ENCODE measurements around the gene AHCYL1. TPM values are rescaled to one million over a fixed set of nuclear protein-coding genes. Genes with fewer than 3 reads are reported as not detected.

Gene AHCYL1
- total and polyA plus RNA-seq, 8 donors, result 31.0 to 76.3 (median 62.7) TPM

DNA sequence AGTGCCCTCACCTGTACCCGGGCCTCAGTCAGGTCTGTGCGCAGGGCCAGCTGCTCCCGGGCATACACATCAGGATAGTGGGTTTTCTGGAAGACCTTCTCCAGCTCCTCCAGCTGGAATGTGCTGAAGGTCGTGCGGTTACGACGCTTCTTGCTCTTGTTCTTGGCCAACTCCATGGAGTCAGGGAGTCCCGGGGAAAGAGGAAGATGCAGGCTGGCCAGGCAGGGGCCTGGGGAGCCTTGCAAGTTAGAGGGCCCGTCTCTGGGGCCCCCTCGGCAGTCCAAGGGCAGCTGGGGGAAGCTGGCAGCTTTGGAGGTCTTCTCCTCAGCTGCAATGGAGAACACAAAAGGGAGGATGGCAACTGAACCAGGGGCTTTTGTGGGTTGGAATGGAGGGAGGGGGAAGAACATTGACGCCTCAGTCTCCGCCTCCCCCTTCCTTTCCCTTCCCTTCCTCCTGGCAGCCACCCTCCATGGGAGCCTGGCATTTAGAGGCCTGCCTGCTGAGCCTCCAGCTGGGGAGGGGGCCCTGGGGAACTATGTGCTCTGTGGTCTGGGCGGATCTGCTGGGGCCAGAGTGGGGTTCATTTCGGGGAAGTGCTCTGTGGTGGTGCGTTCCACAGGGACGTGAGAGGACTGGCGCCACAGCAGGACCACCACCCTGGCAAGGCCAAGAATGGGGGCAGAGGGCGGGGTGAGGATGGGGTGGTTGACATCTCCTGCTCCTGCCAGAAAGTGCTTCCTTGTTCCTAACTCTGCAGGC, 80.2 kb downstream of the AHCYL1 start:
- peaks cover 22 to 25% (median 23%) of the 10 kb centered on the region in 4 donors for H3K4me1 ChIP-seq
- H3K27me3 ChIP-seq, result peaks cover 16 to 42% (median 31%) of the 10 kb centered on the region in 3 donors
- DNase-seq, result no peak
- H3K36me3 ChIP-seq, result peaks cover 0 to 18% (median 12%) of the 10 kb centered on the region in 4 donors
- intact Hi-C loops (cut with DNase I; ENCODE audit: low total_unique reads), result no loop called here
- TF ChIP-seq POLR2A (IDR thresholded peaks at IDR 0.05), result no peak
- no peak for TF ChIP-seq EP300 (IDR thresholded peaks at IDR 0.05)
- TF ChIP-seq, protein P1, sequence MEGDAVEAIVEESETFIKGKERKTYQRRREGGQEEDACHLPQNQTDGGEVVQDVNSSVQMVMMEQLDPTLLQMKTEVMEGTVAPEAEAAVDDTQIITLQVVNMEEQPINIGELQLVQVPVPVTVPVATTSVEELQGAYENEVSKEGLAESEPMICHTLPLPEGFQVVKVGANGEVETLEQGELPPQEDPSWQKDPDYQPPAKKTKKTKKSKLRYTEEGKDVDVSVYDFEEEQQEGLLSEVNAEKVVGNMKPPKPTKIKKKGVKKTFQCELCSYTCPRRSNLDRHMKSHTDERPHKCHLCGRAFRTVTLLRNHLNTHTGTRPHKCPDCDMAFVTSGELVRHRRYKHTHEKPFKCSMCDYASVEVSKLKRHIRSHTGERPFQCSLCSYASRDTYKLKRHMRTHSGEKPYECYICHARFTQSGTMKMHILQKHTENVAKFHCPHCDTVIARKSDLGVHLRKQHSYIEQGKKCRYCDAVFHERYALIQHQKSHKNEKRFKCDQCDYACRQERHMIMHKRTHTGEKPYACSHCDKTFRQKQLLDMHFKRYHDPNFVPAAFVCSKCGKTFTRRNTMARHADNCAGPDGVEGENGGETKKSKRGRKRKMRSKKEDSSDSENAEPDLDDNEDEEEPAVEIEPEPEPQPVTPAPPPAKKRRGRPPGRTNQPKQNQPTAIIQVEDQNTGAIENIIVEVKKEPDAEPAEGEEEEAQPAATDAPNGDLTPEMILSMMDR (IDR thresholded peaks at IDR 0.05), result no peak
- TF ChIP-seq POLR2AphosphoS5 (IDR thresholded peaks at IDR 0.05), result no peak
- H3K27ac ChIP-seq, result no peak overlapping the region
- no peak overlapping the region for H3K4me3 ChIP-seq
- 84 to 90% (median 86%) methylated on average over 14 to 18 of the region's 18 CpGs for WGBS, 5 donors
- peaks cover 0 to 11% (median 4%) of the 10 kb centered on the region in 4 donors for H3K9me3 ChIP-seq

DNA sequence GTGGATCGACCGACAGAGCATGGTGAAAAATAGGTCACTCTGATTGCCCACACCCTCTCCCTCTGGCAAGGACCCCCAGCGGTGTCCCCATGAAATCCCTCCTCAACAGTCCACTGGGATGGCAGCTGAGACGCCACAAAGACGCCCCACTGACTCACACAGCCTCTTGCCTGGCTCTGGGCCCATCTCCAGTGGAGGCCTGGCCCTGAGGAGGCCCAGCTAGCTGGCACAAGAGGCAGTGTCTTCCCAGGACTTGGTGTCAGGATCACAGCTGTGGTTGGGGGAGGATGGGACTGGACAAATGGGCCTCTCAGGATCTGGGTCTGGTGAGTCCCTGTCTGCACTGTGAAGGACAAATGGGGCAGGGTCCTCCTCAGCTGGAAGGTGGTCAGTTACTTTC, 81.3 kb downstream of the AHCYL1 start:
- Histone ChIP-seq H3K9me3 (peaks cover 0 to 11% (median 4%) of the 10 kb centered on the region in 4 donors), H3K27me3 (peaks cover 27 to 53% (median 42%) of the 10 kb centered on the region in 3 donors), H3K36me3 (peaks cover 0 to 10% (median 10%) of the 10 kb centered on the region in 4 donors), H3K4me1 (peaks cover 33 to 36% (median 34%) of the 10 kb centered on the region in 4 donors), H3K27ac (no peak overlapping the region), H3K4me3 (no peak overlapping the region)
- intact Hi-C loops (cut with DNase I; ENCODE audit: low total_unique reads), result no loop called here
- no peak for DNase-seq
- TF ChIP-seq POLR2AphosphoS5 (IDR thresholded peaks at IDR 0.05) (no peak), EP300 (IDR thresholded peaks at IDR 0.05) (no peak), POLR2A (IDR thresholded peaks at IDR 0.05) (no peak)
- TF ChIP-seq, protein P1 (IDR thresholded peaks at IDR 0.05), result no peak
- 87 to 95% (median 89%) methylated on average over 4 to 5 of the region's 5 CpGs for WGBS, 5 donors

DNA sequence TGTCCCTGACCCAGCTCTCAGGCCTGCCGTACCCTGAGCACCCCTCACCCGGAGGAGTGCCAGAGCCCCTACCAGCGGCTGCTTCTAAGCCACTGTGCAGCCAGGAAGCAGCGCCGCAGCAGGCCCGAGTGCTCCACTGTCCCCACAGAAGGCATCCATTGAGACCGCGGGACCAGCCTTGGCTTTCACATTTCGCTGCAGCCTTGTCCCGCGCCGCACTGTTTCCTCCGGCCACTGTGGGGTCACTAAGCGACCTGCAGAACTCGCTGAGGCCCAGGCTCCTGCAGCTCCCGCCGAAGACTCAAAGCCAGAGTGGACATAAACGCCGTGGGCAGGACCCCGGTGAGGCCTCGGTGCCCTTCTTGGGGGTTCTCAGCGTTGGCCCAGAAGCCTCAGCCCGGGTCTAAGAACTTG, 82.9 kb downstream of the AHCYL1 start:
- DNase-seq, result no peak
- WGBS, 5 donors, result 31 to 58% (median 36%) methylated on average over 19 to 23 of the region's 23 CpGs
- H3K27me3 ChIP-seq, result peaks cover 27 to 70% (median 58%) of the 10 kb centered on the region in 3 donors

More for the DNA sequence above, 82.9 kb downstream of the AHCYL1 start:
- H3K27ac ChIP-seq, result no peak overlapping the region
- peaks cover 34 to 36% (median 36%) of the 10 kb centered on the region in 4 donors for H3K4me1 ChIP-seq
- peaks cover 0 to 11% (median 4%) of the 10 kb centered on the region in 4 donors for H3K9me3 ChIP-seq
- TF ChIP-seq POLR2AphosphoS5 (IDR thresholded peaks at IDR 0.05) (no peak), EP300 (IDR thresholded peaks at IDR 0.05) (no peak), POLR2A (IDR thresholded peaks at IDR 0.05) (no peak)
- TF ChIP-seq, protein P1 (IDR thresholded peaks at IDR 0.05), result no peak
- peak overlapping the region in 1 of 4 donors; percentile 45 for H3K4me3 ChIP-seq
- intact Hi-C loops (cut with DNase I; ENCODE audit: low total_unique reads), result no loop called here
- no peaks in the 10 kb centered on the region for H3K36me3 ChIP-seq

Data from stomach (tissue), 9 donors.